GM18519 (cell line): ENCODE data around the gene HJURP.

Experiments
- ATAC-seq: cut with Tn5 transposase; IDR thresholded peaks from one replicate; pipeline ENCODE4 v1.9.1; 2021; ENCODE audit warnings: mild to moderate bottlenecking, moderate library complexity; ENCODE audit not compliant: unreplicated experiment, low FRiP score

Gene HJURP

GRCh38 chr2:233849607-233850271 lies 4.6 kb downstream of the HJURP start:
- ATAC-seq: no peak

GRCh38 chr2:233848276-233848675 lies 6.1 kb downstream of the HJURP start:
- no peak for ATAC-seq

GRCh38 chr2:233847248-233847898 lies 7.0 kb downstream of the HJURP start:
- ATAC-seq: no peak

GRCh38 chr2:233846387-233847247 lies 7.7 kb downstream of the HJURP start:
- no peak for ATAC-seq

- no peak for ATAC-seq
These were observed 8.9 kb downstream of the HJURP start for GRCh38 chr2:233845301-233846060.

- ATAC-seq: no peak
These were observed 9.5 kb downstream of the HJURP start for GRCh38 chr2:233844836-233845235.

- no peak for ATAC-seq
These were observed 10.1 kb downstream of the HJURP start for GRCh38 chr2:233844064-233844807.

- ATAC-seq: no peak
These were observed 13.2 kb downstream of the HJURP start for GRCh38 chr2:233841183-233841582.

GRCh38 chr2:233840520-233840919 lies 13.8 kb downstream of the HJURP start:
- no peak for ATAC-seq

- ATAC-seq: no peak
These were observed 14.9 kb downstream of the HJURP start for GRCh38 chr2:233839447-233839820.

GRCh38 chr2:233838726-233839446 lies 15.4 kb downstream of the HJURP start:
- ATAC-seq: no peak

- no peak for ATAC-seq
These were observed 16.1 kb downstream of the HJURP start for GRCh38 chr2:233838251-233838650.

GRCh38 chr2:233837694-233838229 lies 16.6 kb downstream of the HJURP start:
- no peak for ATAC-seq

GRCh38 chr2:233836359-233836758 lies 18.0 kb downstream of the HJURP start:
- no peak for ATAC-seq

- ATAC-seq: no peak
These were observed 18.8 kb downstream of the HJURP start for GRCh38 chr2:233835230-233836186.

GRCh38 chr2:233833345-233833744 lies 21.0 kb downstream of the HJURP start:
- ATAC-seq: no peak

GRCh38 chr2:233832869-233833311 lies 21.4 kb downstream of the HJURP start:
- ATAC-seq: no peak

GRCh38 chr2:233832414-233832813 lies 21.9 kb downstream of the HJURP start:
- ATAC-seq: no peak
